Measurements from ENCODE around the gene HDGFL3. TPM values are rescaled to one million over a fixed set of nuclear protein-coding genes. Genes with fewer than 3 reads are reported as not detected.
A peak's percentile ranks its signal among the peaks of the same experiment; 100 is the strongest.

Gene HDGFL3
- total and polyA plus RNA-seq, 9 of the 15 experiments (the other 6 are each of a cell fraction or from before 2014, with no cell fraction given) = 6.7 to 42.0 (median 31.4) TPM

- TF ChIP-seq ZNF140 (CRISPR knock-in tag; IDR thresholded peaks at IDR 0.05) (no peak), CHD2 (IDR thresholded peaks at IDR 0.05; ENCODE audit: low read depth, low read length) (no peak), EHMT2 (IDR thresholded peaks at IDR 0.05) (no peak), RHOXF2B (CRISPR knock-in tag; conservative IDR thresholded peaks at IDR 0.05) (no peak), CHAMP1 (IDR thresholded peaks at IDR 0.05) (no peak), E2F1 (CRISPR knock-in tag; IDR thresholded peaks at IDR 0.05) (no peak), ZBTB5 (IDR thresholded peaks at IDR 0.05) (no peak), KDM1A (IDR thresholded peaks at IDR 0.05) (no peak), RB1 (IDR thresholded peaks at IDR 0.05; ENCODE audit: low read depth) (no peak), CTBP1 (IDR thresholded peaks at IDR 0.05; ENCODE audit: borderline replicate concordance) (peak; percentile 79; the same call in 1 of the 2 replicates), MTF1 (CRISPR knock-in tag; IDR thresholded peaks at IDR 0.05; ENCODE audit: borderline replicate concordance) (no peak), C11orf30 (IDR thresholded peaks at IDR 0.05; ENCODE audit: low read depth) (no peak), ARID3A (IDR thresholded peaks at IDR 0.05; ENCODE audit: borderline replicate concordance, low read depth, low read length) (no peak), ZNF586 (CRISPR knock-in tag; conservative IDR thresholded peaks at IDR 0.05) (no peak), ZNF766 (CRISPR knock-in tag; conservative IDR thresholded peaks at IDR 0.05) (no peak; the same call in 1 of the 2 replicates), BRD4 (IDR thresholded peaks at IDR 0.05) (no peak), ZBTB17 (CRISPR knock-in tag; IDR thresholded peaks at IDR 0.05) (0 out of 2 replicates have a peak, but pooled peaks have one; percentile 8), ETV6 (IDR thresholded peaks at IDR 0.05; ENCODE audit: borderline replicate concordance in 1 of 2, low read depth in 2 of 2, low read length in 1 of 2) (peak in 1 of 2 experiments; percentile 46; a peak in 1 of 4 replicates), ETV6 (CRISPR knock-in tag; IDR thresholded peaks at IDR 0.05; ENCODE audit: borderline replicate concordance) (no peak), NR1H2 (CRISPR knock-in tag; IDR thresholded peaks at IDR 0.05) (no peak), CEBPG (CRISPR knock-in tag; IDR thresholded peaks at IDR 0.05) (peak; percentile 98), CEBPG (tag; conservative IDR thresholded peaks at IDR 0.05 in 1 of 2, IDR thresholded peaks at IDR 0.05 in 1 of 2) (peak; percentile 85 to 86)
Measured at GRCh38 chr15:83108266-83109219, 99.1 kb downstream of the HDGFL3 start (continued).
